AG09319 (cell line): ENCODE measurements around the gene CDH23.

Experiments used
- DNase-seq: peaks from one replicate; pipeline ENCODE4 v3.0.0-alpha.2; 2010; ENCODE audit warnings: low read depth; ENCODE audit errors: extremely low read depth
- CTCF ChIP-seq: IDR thresholded peaks from 2 replicates; pipeline ENCODE4 v1.5.1; 2011; ENCODE audit warnings: low read depth, mild to moderate bottlenecking, inconsistent platforms, low read length, moderate library complexity

Gene CDH23

GRCh38 chr10:71789871-71790270 is 393.2 kb downstream of the CDH23 start:
- TF ChIP-seq CTCF: no peak
- DNase-seq: no peak

- TF ChIP-seq CTCF: no peak
- no peak for DNase-seq
Measured at GRCh38 chr10:71790749-71791440, 394.2 kb downstream of the CDH23 start.

- DNase-seq: no peak
- no peak for TF ChIP-seq CTCF
Measured at GRCh38 chr10:71795248-71795647, 398.5 kb downstream of the CDH23 start.

GRCh38 chr10:71796749-71797405 is 400.2 kb downstream of the CDH23 start:
- no peak for DNase-seq
- no peak for TF ChIP-seq CTCF

- TF ChIP-seq CTCF: no peak
Measured at GRCh38 chr10:71797533-71798307, 401.0 kb downstream of the CDH23 start.

GRCh38 chr10:71798308-71798624 is 401.5 kb downstream of the CDH23 start:
- TF ChIP-seq CTCF: no peak
- DNase-seq: no peak

More at GRCh38 chr10:71797533-71798307, 401.0 kb downstream of the CDH23 start:
- no peak for DNase-seq

GRCh38 chr10:71799112-71799511 is 402.4 kb downstream of the CDH23 start:
- TF ChIP-seq CTCF: no peak
- DNase-seq: no peak
